RPMI8226 (cell line): ENCODE measurements around the gene PASK.

Experiments
- DNase-seq: peaks from one replicate; pipeline ENCODE4 v3.0.0-alpha.2; 2015

PASK gene

DNA sequence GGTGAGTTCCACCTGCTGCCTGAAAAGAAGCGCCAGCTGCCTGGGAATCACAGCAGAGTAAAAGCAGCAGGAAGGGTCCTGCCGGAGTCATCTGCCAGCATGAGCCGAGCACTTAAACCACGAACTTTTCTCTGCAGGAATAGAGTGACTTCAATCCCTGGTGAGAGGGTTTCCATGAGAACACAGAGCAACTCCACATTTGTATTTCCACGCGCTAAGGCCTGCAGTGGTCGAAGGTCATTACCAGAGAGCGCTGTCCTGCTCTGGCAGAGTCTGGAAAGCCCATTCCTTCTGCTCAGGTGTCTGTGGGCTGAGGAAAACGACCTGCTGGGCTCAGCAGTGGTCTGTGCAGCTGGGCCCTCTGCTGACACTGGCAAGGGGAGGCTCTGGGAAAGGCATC lies 6.7 kb downstream of the PASK start:
- no peak for DNase-seq

GRCh38 chr2:241142063-241142462 lies 7.2 kb downstream of the PASK start:
- no peak for DNase-seq

DNA sequence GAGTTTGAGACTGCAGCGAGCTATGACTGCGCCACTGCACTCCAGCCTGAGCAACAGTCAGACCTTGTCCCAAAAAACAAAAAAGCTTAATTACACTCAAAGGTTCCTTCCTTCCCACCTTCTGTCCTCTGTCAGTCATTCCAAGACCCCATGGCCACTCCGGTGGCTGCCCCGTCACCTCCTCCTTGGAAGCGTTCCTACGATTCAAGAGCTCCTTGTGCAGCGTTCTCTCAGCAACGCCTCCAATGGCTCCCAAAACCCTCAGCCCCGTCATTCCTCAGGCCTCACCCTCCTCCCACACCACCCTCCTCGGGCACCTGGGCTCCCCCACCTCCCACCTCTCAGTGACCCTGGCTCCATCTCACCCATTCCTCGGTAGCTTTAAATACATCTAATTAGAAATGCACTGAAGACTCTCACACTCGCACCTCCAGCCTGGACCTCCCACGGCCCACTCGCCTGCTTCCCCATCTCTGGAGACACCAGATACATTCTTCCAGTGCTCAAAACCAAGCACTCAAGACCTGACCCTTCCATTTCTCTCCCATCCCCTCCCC lies 8.0 kb downstream of the PASK start:
- no peak for DNase-seq

DNA sequence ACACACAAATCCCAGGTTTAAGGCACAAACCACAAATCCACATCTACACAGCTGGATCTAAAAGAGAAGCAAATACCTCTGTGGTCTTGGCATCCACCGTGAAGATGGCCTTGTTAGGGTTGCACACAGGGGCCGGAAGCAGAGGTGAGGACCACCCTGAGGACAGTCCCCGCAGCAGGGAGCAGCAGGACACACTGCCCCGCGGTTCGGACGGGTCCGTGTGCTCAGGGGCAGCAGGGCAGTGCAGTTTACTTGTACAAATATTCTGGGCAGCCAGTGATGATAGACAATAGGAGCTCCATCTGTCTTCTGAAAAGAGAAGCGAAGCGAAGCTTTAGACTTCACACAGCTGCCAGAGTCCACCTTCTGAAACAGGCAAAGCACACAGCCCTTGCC lies 8.8 kb downstream of the PASK start:
- DNase-seq: no peak

DNA sequence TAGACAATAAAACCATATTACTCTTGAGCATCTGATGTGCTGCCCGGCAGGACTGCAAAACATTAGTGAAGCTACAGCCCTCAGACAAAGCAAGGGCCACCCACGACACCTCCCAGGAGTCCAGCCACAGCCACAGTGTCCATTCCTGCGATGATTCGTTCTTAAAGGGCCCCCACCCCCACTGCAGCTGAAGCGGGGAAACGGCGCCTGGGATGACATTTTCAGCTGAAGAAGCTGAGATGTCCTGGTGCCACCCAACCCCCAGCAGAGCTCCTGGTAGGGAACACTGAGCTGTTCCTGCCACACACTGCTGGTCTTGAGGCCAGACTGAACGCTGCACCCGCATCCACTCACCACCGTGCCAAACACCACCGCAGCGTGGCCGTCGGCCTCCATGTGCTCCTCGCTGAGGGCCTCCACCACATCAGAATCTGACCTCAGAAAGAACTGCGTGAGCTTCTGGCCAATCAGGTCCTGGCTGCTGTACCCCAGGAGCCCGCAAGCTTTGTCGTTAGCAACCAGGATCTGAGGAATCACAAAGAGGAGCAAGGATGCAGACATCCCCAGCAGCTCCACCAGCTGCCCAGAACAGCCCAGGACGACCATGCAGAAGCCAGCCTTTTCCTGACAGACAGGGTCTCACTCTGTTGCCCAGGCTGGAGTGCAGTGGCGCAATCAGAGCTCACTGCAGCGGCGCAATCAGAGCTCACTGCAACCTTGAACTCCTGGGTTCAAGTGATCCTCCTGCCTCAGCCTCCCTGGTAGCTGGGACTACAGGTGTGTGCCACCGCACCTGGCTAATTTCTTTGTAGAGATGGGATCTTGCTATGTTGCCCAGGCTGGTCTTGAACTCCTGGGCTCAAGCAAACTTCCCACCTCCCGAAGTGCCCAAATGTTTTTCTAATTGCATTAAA lies 9.5 kb downstream of the PASK start:
- DNase-seq: no peak

DNA sequence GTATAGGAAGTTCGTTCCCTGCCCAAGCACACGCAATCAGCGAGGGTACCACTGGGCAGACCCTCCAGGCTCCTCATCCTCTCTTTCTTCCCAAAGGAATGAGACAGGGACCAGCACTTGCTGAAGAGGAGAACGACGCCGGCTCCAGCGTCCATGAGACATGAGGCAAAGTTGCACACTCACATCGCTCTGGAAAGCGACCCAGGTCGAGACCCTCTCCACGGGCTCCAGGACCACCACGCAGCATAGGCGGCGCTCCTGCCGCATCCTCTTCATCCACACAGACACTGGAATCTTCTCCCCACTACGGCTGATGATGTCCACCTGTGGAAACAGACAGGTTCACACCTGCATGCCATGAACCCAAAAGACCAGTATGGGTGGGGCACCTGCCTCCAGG lies 10.8 kb downstream of the PASK start:
- DNase-seq: no peak

- DNase-seq: no peak
Measured at GRCh38 chr2:241137276-241138190, 11.7 kb downstream of the PASK start.

DNA sequence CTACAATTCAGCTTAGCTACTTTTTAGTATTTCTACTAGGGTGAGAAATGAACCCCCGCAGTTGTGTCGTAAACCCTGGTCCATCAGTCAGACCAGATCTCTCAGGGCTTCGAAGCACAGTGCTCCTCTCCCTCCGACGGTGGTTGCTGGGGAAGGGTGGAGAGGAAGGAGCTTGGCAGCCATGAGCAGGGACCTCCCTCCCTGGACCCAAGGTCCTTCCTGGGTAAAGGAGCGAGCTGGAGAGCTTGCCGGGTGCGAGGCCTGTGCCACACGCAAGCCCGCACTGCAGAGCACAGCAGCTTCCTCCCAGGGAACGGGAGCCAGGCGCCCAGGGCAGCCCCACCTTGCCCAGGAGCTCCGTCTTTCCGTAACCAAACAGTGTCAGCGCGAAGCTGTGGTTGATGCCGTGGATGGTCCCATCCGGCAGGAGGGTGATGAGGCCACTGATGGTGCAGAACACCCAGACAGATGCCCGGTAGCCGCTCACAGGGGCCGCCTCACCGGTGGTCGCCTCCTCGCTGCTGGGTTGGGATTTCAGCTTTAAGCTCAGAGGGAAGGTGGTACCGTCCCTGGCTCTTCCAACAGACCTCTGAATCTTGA lies 12.5 kb downstream of the PASK start:
- no peak for DNase-seq

GRCh38 chr2:241136191-241136590 lies 13.1 kb downstream of the PASK start:
- no peak for DNase-seq

DNA sequence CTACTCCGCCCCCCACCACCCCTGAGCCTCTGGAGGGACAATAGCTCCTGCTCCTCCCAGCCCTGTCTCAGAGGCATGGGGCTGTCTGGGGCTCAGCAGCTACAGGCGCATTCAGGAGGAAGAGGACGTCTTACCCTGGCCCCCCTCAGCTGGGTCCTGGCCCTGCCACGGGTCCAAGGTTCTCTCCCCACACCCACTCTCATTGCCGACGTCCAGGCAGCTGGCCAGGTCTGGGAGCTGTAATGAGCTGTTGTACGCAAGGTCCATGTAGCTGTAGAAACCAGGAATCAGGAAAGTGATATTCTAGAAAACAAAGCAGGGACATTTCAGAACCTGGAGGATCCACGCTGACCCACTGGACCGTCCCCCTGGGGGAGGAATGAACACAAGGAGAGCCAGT lies 13.5 kb downstream of the PASK start:
- no peak for DNase-seq

GRCh38 chr2:241134711-241135110 lies 14.6 kb downstream of the PASK start:
- DNase-seq: no peak

DNA sequence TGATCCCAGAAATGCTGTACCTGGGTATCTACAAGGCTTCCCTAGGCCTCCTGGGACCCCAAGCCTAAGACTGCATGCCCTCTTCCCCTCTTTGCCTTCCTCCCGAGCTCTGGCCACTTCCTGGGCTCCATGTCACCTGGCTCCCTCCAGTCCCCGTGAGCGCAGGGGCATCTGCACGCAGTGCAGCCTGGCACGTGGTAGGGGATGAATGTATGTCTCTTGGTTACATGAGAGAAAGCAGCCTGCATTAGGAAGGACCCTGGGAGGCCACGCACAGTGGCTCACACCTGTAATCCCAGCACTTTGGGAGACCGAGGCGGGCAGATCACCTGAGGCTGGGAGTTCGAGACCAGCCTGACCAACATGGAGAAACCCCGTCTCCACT lies 15.8 kb downstream of the PASK start:
- DNase-seq: no peak

- DNase-seq: no peak
Measured at GRCh38 chr2:241132538-241133435, 16.5 kb downstream of the PASK start.

DNA sequence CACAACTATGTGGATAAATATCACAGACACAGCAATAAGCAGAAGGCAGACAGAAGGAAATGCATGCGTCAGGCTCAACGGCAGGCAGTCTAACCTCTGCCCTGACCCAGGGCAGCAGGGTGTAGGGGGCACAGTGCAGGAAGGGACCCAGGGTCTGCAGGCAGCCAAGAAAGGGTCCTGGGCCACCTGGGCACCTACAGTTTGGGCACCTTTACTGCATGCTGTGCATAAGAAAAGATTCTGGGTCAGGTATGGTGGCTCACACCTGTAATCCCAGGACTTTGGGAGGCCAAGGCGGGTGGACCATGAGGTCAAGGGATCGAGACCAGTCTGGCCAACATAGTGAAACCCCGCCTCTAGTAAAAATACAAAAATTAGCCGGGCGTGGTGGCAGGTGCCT lies 17.7 kb downstream of the PASK start:
- DNase-seq: no peak

DNA sequence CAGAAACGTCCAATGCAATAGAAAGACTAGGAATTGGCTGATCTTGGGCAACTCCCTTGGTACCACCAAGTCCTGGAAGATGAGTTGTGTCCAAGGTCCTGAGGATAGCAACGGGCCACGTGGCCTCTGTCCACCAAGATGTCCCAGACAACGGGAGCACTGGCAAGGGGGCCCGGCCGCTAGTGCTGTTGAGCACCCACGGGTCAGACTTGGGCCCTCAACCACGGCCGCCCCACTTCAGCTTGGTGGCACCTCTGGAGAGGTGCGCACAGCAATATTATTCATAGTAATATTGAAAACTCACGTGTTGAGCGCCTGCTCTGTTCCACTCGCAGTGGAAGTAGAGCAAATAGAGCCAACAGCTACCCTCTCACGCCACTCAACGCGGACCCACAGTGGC lies 19.0 kb downstream of the PASK start:
- DNase-seq: no peak

DNA sequence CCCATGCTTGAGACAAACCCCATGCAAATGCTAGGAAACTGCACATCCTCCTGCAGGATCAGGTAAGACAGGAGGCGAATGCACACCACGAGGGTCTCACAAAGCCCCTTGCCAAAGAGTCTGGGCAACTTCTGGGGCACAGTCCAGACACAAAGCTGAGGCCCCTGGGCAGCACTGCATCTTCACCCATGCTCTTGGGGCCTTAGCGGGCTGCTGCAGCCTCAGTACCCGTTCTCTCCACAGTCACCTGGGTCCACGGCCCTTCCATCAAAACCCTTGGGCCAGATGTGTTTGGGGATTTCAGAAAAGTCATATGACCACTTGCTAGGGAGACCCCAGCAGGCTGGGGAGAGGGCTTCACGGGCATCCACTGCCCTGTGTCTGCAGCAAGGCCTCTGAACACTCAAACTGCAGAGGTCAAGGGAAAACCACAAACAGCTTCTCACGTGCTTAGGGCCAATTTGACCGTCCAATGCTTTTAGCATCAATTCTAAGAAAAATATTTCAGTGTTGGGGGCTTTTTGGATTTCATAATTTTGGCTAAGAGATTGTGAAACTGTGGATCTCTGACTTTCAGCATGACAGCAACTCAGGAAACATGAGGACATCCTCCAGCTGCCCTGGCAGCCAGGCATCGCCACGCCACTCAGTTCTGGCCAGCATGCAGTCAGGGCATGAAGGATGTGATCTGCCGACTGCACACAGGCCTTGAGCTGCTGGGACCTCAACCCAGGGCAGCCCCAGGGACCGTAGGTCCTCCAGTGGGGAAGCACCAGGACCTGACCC lies 20.0 kb downstream of the PASK start:
- DNase-seq: no peak

GRCh38 chr2:241128266-241128665 lies 21.0 kb downstream of the PASK start:
- DNase-seq: no peak

DNA sequence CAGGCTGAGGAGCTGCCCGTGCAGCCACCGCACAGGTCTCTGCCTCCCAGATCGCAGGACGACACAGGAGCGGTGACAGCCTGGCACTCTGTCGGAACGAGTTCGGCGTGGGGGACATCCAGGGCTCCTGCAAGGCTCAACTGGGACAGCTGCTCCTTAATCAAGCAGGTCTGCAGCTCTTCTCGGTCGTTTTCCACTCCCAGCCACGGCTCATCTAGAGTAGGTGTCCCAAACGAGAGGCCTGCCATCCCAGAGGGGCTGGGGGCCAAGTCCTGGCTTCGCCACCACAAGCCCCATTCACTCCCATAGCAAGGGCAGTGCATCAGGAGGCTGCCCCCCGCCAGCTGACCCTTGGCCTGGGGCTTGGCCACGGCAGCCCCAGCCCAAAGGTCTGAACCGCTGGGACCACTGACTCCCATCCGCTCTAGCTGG lies 22.5 kb downstream of the PASK start:
- no peak for DNase-seq

DNA sequence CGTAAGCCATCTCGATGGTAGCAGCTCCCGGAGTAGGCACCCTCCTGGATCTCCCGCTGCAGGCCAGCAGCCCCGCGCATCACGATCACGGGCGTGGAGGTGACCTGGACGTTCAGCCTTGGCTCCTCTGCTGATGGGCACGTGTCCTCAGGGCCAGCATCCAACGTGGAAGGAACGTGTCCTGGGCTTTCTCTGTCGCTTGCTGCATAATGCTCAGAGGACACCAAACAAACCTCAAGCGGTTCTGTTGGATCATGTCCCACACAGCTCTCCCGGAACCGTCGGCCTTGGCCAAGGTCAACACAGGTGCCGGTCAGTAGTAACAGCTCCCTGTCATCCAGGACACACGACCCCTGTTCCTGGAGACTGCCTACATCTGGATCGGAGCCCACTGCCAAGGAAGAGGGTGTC lies 23.1 kb downstream of the PASK start:
- DNase-seq: no peak

- DNase-seq: no peak
Measured at GRCh38 chr2:241125626-241126025, 23.6 kb downstream of the PASK start.

DNA sequence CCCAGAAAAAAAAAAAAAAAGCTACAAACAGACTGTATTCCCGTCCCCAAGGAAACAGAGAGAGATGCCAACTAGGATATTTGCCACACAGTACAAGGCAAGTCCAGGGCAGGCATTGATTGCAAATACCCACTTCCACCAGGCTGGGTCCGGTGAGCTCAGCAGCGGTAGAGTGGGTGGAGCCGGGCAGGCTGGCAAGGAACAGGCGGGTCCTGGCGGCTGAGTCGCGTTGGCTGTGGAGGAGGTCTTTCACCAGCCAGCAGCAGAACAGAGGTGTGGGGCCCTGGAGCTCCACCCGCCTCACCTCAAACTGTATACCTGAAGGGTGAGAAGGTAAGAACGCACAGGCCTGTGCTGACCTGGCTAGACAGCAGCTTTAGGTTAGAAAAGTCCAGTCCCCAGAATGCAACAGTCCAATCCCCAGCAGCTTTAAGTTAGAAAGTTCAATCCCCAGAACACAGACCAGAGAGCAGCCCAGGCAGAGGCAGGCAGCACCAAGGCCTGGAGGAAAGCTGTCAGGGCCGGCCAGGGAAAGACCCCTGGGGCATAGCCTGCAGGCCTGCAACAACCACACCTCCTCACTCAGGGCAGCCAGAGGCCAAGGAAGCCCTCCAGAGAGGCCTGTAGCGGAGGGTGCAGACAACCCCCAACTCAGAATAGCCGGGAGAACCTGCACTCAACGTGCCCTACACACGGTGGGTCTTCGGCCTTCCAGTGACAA lies 25.3 kb downstream of the PASK start:
- DNase-seq: no peak
